Measurements from ENCODE around the gene STRN3. TPM values are rescaled to one million over a fixed set of nuclear protein-coding genes. Genes with fewer than 3 reads are reported as not detected.

Gene STRN3
- total and polyA plus RNA-seq, 10 of the 15 experiments (the other 5 are each of a cell fraction or from before 2014, with no cell fraction given), result 7.8 to 27.9 (median 14.1) TPM

- H3K4me3 ChIP-seq, result no peak overlapping the region
- RAD21 ChIA-PET (ENCODE audit: unreplicated experiment), result interaction anchor here (0.9 to 1.0 kb wide), 2 partner anchors 32 to 172 kb away, joined by 3 to 4 read pairs; partner anchors contain the start of gene STRN3
- CTCF ChIA-PET, result interaction anchor here (0.7 to 1.8 kb wide), 4 partner anchors 15 to 290 kb away, joined by 3 to 6 read pairs (median 3); no protein-coding TSS in a partner anchor
Observed at GRCh38 chr14:30853946-30854345, 172.2 kb downstream of the STRN3 start.

DNA sequence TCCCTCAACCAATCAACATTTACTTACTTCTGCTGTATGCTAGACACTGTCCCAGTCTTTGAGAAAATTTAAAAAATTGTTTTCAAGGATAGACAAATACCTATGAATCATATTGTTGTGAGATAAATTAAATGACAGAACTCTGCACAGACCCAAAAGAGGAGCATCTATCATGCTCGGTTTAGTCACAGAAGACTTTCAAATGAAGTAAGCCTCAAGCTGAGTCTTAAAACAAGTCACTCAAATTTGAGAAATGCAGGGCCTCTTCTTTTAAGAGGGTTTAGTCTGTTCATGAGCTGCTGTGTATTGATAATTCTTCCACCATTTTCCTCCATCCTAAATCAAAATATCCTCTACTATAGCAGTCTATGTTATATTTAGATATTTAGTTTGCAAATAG lies 176.2 kb downstream of the STRN3 start:
- ChIA-PET SMC1A (ENCODE audit: uncharacterized antibody, unreplicated experiment) (no interaction called here), POLR2A (interaction anchor here (0.5 kb wide), 1 partner anchor 34 kb away, joined by 5 read pairs; no protein-coding TSS in a partner anchor), CTCF (interaction anchor here (0.6 kb wide), 1 partner anchor 69 kb away, joined by 3 read pairs; no protein-coding TSS in a partner anchor), RAD21 (ENCODE audit: unreplicated experiment) (no interaction called here)
- no peak for DNase-seq (ENCODE audit: low read depth, low spot score)
- in situ Hi-C loops (cut with MboI), result no loop called here
- no peak for FAIRE-seq
- H2AFZ ChIP-seq (ENCODE audit: control insufficient read depth, low read depth, low read length), result no peak overlapping the region
- no peaks in the 10 kb centered on the region for H3K27me3 ChIP-seq (replicated peaks in 1 of 2; ENCODE audit: control insufficient read depth in 2 of 2, insufficient read depth in 2 of 2, low read length in 1 of 2)
- no peaks in the 10 kb centered on the region for H3K79me2 ChIP-seq (ENCODE audit: control insufficient read depth, insufficient read depth, low read length)
- no TSS peak for BruUV-seq (replicated peaks)
- no peak for ATAC-seq
- peak overlapping the region; percentile 95; the same call in 1 of the 2 replicates for H3K4me2 ChIP-seq (ENCODE audit: control insufficient read depth, insufficient read depth)
- intact Hi-C loops (cut with micrococcal nuclease; ENCODE audit: unreplicated experiment), result no loop called here
- WGBS (ENCODE audit: insufficient coverage, insufficient replicate concordance, low lambda C conversion rate, missing lambda C conversion rate), result 0% methylated on average over 1 of the region's 1 CpG
- no peaks in the 10 kb centered on the region for H3K36me3 ChIP-seq (ENCODE audit: control insufficient read depth in 2 of 2, insufficient read depth in 2 of 2, low read length in 1 of 2)
- no peak overlapping the region for H3K9ac ChIP-seq (ENCODE audit: control insufficient read depth, insufficient read depth, low read length)
- no peaks in the 10 kb centered on the region for H4K20me1 ChIP-seq (ENCODE audit: control insufficient read depth, insufficient read depth)
- peaks cover 36% of the 10 kb centered on the region for H3K4me1 ChIP-seq (ENCODE audit: control insufficient read depth, insufficient read depth, low read length)
- no peak overlapping the region for H3K4me3 ChIP-seq
- peak overlapping the region; percentile 72; the same call in 1 of the 2 replicates for H3K27ac ChIP-seq (ENCODE audit: control insufficient read depth, insufficient read depth)
- no peaks in the 10 kb centered on the region for H3K9me3 ChIP-seq (replicated peaks; ENCODE audit: control insufficient read depth, insufficient read depth, low read length)
- TF ChIP-seq BCL11A (IDR thresholded peaks at IDR 0.05; ENCODE audit: low read depth, low read length), result no peak
- no peak for TF ChIP-seq RB1 (IDR thresholded peaks at IDR 0.05; ENCODE audit: borderline replicate concordance)
- no peak for TF ChIP-seq SREBF2 (IDR thresholded peaks at IDR 0.05; ENCODE audit: low read length)
- TF ChIP-seq NR2C1 (IDR thresholded peaks at IDR 0.05), result no peak
- TF ChIP-seq CEBPZ (IDR thresholded peaks at IDR 0.05; ENCODE audit: low read depth, low read length), result no peak
- TF ChIP-seq E2F4 (IDR thresholded peaks at IDR 0.05; ENCODE audit: low read depth, low read length), result no peak
- TF ChIP-seq SMAD1 (IDR thresholded peaks at IDR 0.05; ENCODE audit: low read depth, partially characterized antibody), result no peak
- no peak for TF ChIP-seq NFYB (IDR thresholded peaks at IDR 0.05; ENCODE audit: insufficient read depth, low read depth, low read length)

More at GRCh38 chr14:30853946-30854345, 172.2 kb downstream of the STRN3 start:
- no peak overlapping the region for H3K27ac ChIP-seq (ENCODE audit: control insufficient read depth, insufficient read depth)
- ATAC-seq (no peak), DNase-seq (ENCODE audit: low read depth, low spot score) (no peak), FAIRE-seq (no peak)
- TF ChIP-seq SREBF2 (IDR thresholded peaks at IDR 0.05; ENCODE audit: low read length), result no peak
- no peak for TF ChIP-seq SMC3 (IDR thresholded peaks at IDR 0.05; ENCODE audit: borderline replicate concordance, low read length)
- no peak for TF ChIP-seq EED (IDR thresholded peaks at IDR 0.05; ENCODE audit: low read depth)
- TF ChIP-seq POLR2AphosphoS5 (IDR thresholded peaks at IDR 0.05; ENCODE audit: low read length), result no peak
- TF ChIP-seq ASH2L (IDR thresholded peaks at IDR 0.05; ENCODE audit: borderline replicate concordance, low read depth), result no peak
- TF ChIP-seq RAD51 (IDR thresholded peaks at IDR 0.05), result no peak
- no peak for TF ChIP-seq E2F4 (IDR thresholded peaks at IDR 0.05; ENCODE audit: low read depth, low read length)
- no TSS peak for BruUV-seq (replicated peaks)
- in situ Hi-C loops (cut with MboI) (no loop called here), intact Hi-C loops (cut with micrococcal nuclease; ENCODE audit: unreplicated experiment) (no loop called here)
- H3K4me1 ChIP-seq (ENCODE audit: control insufficient read depth, insufficient read depth, low read length), result peaks cover 39% of the 10 kb centered on the region
- POLR2A ChIA-PET, result no interaction called here
- H3K36me3 ChIP-seq (ENCODE audit: control insufficient read depth in 2 of 2, insufficient read depth in 2 of 2, low read length in 1 of 2), result no peaks in the 10 kb centered on the region
- no peaks in the 10 kb centered on the region for H4K20me1 ChIP-seq (ENCODE audit: control insufficient read depth, insufficient read depth)
- H2AFZ ChIP-seq (ENCODE audit: control insufficient read depth, low read depth, low read length), result no peak overlapping the region
- SMC1A ChIA-PET (ENCODE audit: uncharacterized antibody, unreplicated experiment), result interaction anchor here (1.2 to 2.8 kb wide), 3 partner anchors 9 to 14 kb away, joined by 4 to 7 read pairs (median 4); no protein-coding TSS in a partner anchor
- no peaks in the 10 kb centered on the region for H3K79me2 ChIP-seq (ENCODE audit: control insufficient read depth, insufficient read depth, low read length)
- H3K27me3 ChIP-seq (replicated peaks in 1 of 2; ENCODE audit: control insufficient read depth in 2 of 2, insufficient read depth in 2 of 2, low read length in 1 of 2), result no peaks in the 10 kb centered on the region
- H3K4me2 ChIP-seq (ENCODE audit: control insufficient read depth, insufficient read depth), result peak overlapping the region; percentile 49; the same call in 1 of the 2 replicates
- no peaks in the 10 kb centered on the region for H3K9me3 ChIP-seq (replicated peaks; ENCODE audit: control insufficient read depth, insufficient read depth, low read length)
- no peak overlapping the region for H3K9ac ChIP-seq (ENCODE audit: control insufficient read depth, insufficient read depth, low read length)
